ENCODE measurements around the gene JMJD8.

- TF ChIP-seq CTCF (conservative IDR thresholded peaks at IDR 0.05; ENCODE audit: low read length): no peak
- no peak for TF ChIP-seq EZH2phosphoT487 (IDR thresholded peaks at IDR 0.05; ENCODE audit: borderline replicate concordance, low read depth, low read length)
These were observed 5.8 kb downstream of the JMJD8 start for GRCh38 chr16:678209-678857.
